Epithelial cell of esophagus (primary cell): ENCODE results near the gene SAA4.

Experiments used
- DNase-seq: peaks from one replicate; pipeline ENCODE4 v3.0.0; 2010; ENCODE audit warnings: low read depth
- H3K4me3 ChIP-seq: 2 replicates; pipeline ENCODE4 v1.5.1; 2011; ENCODE audit warnings: mild to moderate bottlenecking, low read length, control low read depth
- TF ChIP-seq, protein P1 (sequence below): IDR thresholded peaks from 2 replicates; pipeline ENCODE4 v1.5.1; 2011; ENCODE audit warnings: low read depth, mild to moderate bottlenecking, low read length, control low read depth, inconsistent platforms; ENCODE audit not compliant: insufficient read depth; ENCODE audit errors: missing control alignments

Gene SAA4

DNA sequence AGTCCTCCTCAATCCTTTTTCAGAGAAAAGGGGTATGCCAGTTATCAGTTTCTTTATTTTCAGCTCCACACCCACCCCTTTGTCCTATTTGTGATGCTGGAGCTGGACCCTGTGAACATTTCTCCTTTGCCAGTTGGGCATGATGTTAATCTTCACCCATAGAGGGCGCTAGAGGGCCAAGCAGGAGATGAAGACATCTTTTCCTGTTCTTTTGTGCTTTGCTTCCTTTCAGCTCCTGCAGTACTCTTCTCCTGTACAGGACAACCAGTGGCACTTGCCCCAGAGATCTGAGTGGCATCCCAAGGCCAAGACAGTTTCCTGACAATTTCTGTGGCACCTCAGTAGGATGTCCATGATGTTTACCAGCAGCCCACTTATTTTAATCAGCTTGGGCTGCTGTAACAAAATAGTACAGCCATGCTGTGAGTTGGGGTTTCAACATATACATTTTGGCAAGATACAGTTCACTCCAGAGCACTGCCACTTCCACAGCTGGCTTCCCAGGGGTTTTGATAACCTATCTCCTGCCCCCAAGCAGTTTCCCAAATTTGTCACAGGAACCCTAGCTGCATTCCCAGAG lies 7.3 kb upstream of the SAA4 start:
- no peak overlapping the region for H3K4me3 ChIP-seq
- TF ChIP-seq, protein P1, sequence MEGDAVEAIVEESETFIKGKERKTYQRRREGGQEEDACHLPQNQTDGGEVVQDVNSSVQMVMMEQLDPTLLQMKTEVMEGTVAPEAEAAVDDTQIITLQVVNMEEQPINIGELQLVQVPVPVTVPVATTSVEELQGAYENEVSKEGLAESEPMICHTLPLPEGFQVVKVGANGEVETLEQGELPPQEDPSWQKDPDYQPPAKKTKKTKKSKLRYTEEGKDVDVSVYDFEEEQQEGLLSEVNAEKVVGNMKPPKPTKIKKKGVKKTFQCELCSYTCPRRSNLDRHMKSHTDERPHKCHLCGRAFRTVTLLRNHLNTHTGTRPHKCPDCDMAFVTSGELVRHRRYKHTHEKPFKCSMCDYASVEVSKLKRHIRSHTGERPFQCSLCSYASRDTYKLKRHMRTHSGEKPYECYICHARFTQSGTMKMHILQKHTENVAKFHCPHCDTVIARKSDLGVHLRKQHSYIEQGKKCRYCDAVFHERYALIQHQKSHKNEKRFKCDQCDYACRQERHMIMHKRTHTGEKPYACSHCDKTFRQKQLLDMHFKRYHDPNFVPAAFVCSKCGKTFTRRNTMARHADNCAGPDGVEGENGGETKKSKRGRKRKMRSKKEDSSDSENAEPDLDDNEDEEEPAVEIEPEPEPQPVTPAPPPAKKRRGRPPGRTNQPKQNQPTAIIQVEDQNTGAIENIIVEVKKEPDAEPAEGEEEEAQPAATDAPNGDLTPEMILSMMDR: peak; percentile 97
- DNase-seq: peak; percentile 84

DNA sequence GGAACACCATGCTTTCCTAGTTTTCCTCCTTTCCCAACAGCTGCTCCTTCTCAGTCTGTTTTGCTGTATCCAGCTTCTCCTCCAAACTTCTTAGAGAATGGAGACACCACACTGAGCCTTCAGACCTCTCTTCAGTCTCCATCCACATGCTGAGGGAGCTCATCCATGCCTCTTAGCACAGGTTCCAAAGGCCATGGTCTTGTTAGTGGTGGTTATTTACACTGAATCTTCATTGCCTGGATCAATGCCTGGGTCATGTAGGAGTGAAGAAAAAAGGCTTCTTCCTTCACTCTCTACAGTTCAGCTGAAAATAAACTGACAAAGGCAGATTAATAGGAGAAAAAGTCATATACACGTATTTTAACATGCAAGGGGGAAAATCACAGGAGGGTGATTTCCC lies 3.1 kb upstream of the SAA4 start:
- no peak for DNase-seq
- TF ChIP-seq, protein P1: no peak
- no peak overlapping the region for H3K4me3 ChIP-seq

DNA sequence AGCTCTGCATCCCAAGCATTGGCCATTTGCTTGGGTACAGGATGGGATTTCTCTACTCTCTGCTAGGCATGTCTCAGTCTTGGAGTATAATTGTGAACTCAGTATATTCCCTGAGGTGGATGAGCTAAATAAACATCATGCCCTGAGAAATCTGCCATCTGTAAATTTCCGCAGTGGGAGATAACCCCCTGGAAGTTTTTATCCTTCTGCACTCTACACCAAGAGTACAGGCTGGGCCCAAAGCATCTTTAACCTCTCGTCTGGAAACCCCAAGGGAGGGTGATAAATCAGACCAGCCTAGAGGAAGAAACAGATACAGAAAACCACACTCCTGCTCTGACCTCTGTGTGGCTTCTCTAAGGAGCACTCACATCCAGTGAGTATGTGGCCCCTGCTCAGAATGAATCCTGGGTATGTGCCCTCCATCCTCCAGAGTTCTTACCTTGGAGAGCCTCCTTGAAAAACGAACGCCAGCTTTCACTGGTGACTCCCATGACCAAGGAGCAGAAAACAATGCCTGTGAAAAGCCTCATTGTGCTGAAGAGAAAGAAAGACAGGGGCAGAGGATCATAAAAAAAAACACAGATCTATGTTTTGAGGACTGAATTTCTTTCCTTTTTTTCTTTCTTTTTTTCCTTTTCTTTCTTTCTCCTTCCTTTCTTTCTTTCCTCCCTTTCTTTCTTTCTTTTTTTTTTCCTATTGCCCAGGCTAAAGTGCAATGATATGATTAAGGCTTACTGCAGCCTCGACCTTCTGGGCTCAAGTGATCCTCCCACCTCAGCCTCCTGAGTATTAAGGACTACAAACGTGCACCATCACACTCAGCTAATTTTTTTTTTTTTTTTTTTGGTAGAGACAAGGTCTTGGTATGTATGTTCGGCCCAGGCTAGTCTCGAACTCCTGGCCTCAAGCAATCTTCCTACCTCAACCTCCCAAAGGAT lies 938 bp downstream of the SAA4 start:
- no peak overlapping the region for H3K4me3 ChIP-seq
- no peak for DNase-seq
- TF ChIP-seq, protein P1: no peak

DNA sequence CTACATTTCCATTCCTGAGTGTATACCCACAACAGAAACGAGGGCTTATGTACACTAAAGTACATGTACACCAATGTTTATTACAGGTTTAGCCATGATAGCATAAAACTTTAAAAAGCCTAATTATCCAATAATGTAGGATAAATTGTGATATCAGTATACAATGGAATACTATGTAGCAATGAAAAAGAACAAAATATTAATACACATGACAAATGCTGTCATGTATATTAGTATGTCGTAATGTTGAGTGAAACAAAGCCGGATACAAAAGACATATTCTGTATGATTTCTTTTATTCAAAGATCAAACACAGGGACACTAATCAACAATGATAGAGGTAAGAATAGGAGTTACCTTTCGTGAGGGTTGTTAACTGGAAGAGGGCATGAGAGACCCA lies 2.7 kb downstream of the SAA4 start:
- TF ChIP-seq, protein P1: no peak
- H3K4me3 ChIP-seq: no peak overlapping the region
- DNase-seq: no peak

DNA sequence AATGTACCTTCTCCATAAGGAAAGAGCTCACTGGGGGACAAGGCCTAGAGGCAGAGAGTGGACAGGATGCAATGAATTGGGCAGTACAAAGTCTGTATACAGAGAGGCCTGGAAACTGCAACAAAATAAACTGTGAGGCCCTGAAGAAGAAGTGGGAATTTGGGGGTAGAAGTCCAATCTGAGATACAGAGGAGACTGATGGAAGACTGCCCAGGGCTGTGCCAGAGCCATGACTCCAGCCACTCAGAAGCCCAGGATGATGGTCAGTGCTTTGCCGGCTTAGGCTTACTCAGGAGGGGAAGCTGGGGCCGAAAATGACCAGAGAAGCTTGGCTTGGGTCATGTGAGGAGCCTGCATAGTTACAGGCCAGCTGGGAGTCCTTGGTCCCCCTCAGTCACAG lies 5.7 kb downstream of the SAA4 start:
- H3K4me3 ChIP-seq: no peak overlapping the region
- TF ChIP-seq, protein P1: no peak
- no peak for DNase-seq

DNA sequence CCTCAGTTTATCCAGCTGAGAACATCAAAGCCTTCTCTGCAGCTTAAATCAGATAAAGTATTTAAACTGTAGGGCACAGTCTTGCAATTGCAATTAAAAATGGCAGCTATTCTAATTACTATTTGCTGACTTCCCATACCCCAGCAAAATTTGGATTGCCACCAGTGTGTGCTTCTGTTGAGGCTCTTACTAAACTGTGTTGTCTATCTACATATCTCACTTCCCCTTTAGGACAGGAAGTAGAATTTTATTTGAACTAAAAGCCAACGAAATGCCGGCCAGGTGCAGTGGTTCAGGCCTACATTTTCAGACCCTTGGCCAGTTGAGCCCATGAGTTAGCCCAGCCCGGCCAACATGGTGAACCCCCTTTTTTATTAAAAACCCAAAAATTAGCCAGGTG lies 7.1 kb downstream of the SAA4 start:
- no peak overlapping the region for H3K4me3 ChIP-seq
- TF ChIP-seq, protein P1: no peak
- no peak for DNase-seq
